HFFc6 (cell line): ENCODE results near the gene VRK1. TPM values are rescaled to one million over a fixed set of nuclear protein-coding genes. Genes with fewer than 3 reads are reported as not detected.
A peak's percentile ranks its signal among the peaks of the same experiment; 100 is the strongest.

Source experiments
- DNase-seq: peaks from one replicate; pipeline ENCODE4 v3.0.0-alpha.2; 2018
- H3K27ac Mint-ChIP-seq: 2 replicates; pipeline ENCODE4 v1.8.0; 2020; ENCODE audit warnings: mild to moderate bottlenecking, mixed read lengths
- H3K27me3 Mint-ChIP-seq: 2 replicates; pipeline ENCODE4 v1.8.0; 2021; ENCODE audit warnings: mild to moderate bottlenecking, moderate library complexity, mixed read lengths; ENCODE audit not compliant: insufficient read depth
- H3K36me3 Mint-ChIP-seq: 2 replicates; pipeline ENCODE4 v1.8.0; 2021; ENCODE audit warnings: low read depth, mixed read lengths
- H3K4me1 Mint-ChIP-seq: 2 replicates; pipeline ENCODE4 v1.8.0; 2020; ENCODE audit warnings: low read depth, mixed read lengths
- H3K4me3 Mint-ChIP-seq: 2 replicates; pipeline ENCODE4 v1.8.0; 2020; ENCODE audit warnings: mild to moderate bottlenecking, moderate library complexity, mixed read lengths
- H3K9me3 Mint-ChIP-seq: 2 replicates; pipeline ENCODE4 v1.8.0; 2020; ENCODE audit warnings: mild to moderate bottlenecking, mixed read lengths
- total RNA-seq, 6 experiments: library from RNA; stranded (reverse); fragmentation: NEBNext Ultra II Directional; extraction: Animal tissue kit (Norgen Biotek cat#: 25700); gene quantifications; 2 replicates in 1 of 6; 3 replicates in 5 of 6; pipeline ENCODE4 v1.2.3, GENCODE V29; 2021
- TF ChIP-seq, protein P1 (sequence below): fragments of 200-600 bp; sonication (generic); IDR thresholded peaks from 2 replicates; pipeline ENCODE4 v1.5.0; 2021; ENCODE audit warnings: antibody characterized with exemption, mild to moderate bottlenecking

The VRK1 gene
- total RNA-seq, 6 experiments from 2014 or later, result 10.1 to 19.1 (median 17.5) TPM

DNA sequence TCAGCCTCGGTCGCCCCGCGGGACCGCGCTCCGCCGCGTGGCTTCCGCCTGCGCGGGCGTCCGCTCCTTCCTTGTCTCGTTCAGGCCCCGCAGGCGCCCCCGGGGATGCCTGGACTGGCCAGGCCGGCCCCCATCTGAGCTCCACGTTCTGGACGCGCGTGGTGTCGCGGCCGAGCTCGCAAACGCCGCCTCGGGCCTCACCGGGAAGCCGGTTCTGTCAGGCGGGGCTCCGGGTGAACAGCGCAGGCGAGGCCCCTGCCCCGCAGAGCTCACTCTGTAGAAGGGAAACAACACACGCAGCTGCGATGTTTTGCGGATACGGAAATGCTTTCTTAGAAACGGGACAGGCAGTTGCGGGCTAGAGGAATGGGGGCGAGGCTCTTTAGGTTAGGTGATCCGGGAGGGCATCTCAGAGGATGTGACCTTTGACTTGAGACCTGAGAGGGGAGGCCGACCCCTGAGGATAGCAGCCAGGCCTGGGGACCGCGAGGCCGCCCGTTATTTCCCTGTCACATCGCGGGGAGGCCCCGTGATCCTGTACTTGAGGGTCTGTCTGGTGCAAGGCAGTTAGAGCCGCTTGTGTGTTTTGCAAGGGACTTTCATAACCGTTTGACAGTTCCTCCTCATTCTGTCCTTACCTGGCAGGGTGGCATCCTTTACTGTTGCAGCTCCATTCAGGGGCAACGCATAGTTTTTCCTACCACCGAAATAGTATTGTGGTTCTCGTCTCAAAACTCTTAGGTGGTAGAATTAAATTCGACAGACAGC lies 584 bp downstream of the VRK1 start:
- H3K27ac Mint-ChIP-seq, result peak overlapping the region; percentile 94
- H3K4me1 Mint-ChIP-seq, result peaks cover 35% of the 10 kb centered on the region
- peak overlapping the region; percentile 97 for H3K4me3 Mint-ChIP-seq
- peak; percentile 12 for DNase-seq
- peaks cover 4% of the 10 kb centered on the region for H3K27me3 Mint-ChIP-seq
- TF ChIP-seq, protein P1, sequence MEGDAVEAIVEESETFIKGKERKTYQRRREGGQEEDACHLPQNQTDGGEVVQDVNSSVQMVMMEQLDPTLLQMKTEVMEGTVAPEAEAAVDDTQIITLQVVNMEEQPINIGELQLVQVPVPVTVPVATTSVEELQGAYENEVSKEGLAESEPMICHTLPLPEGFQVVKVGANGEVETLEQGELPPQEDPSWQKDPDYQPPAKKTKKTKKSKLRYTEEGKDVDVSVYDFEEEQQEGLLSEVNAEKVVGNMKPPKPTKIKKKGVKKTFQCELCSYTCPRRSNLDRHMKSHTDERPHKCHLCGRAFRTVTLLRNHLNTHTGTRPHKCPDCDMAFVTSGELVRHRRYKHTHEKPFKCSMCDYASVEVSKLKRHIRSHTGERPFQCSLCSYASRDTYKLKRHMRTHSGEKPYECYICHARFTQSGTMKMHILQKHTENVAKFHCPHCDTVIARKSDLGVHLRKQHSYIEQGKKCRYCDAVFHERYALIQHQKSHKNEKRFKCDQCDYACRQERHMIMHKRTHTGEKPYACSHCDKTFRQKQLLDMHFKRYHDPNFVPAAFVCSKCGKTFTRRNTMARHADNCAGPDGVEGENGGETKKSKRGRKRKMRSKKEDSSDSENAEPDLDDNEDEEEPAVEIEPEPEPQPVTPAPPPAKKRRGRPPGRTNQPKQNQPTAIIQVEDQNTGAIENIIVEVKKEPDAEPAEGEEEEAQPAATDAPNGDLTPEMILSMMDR, result no peak
- H3K36me3 Mint-ChIP-seq, result no peaks in the 10 kb centered on the region
- H3K9me3 Mint-ChIP-seq, result no peaks in the 10 kb centered on the region

GRCh38 chr14:96798956-96799355 lies 1.8 kb downstream of the VRK1 start:
- Mint-ChIP-seq H3K9me3 (no peaks in the 10 kb centered on the region), H3K27me3 (peaks cover 2% of the 10 kb centered on the region), H3K27ac (peak overlapping the region; percentile 94), H3K4me3 (peak overlapping the region; percentile 97), H3K36me3 (no peaks in the 10 kb centered on the region), H3K4me1 (peaks cover 42% of the 10 kb centered on the region)
- TF ChIP-seq, protein P1, result no peak
- no peak for DNase-seq

DNA sequence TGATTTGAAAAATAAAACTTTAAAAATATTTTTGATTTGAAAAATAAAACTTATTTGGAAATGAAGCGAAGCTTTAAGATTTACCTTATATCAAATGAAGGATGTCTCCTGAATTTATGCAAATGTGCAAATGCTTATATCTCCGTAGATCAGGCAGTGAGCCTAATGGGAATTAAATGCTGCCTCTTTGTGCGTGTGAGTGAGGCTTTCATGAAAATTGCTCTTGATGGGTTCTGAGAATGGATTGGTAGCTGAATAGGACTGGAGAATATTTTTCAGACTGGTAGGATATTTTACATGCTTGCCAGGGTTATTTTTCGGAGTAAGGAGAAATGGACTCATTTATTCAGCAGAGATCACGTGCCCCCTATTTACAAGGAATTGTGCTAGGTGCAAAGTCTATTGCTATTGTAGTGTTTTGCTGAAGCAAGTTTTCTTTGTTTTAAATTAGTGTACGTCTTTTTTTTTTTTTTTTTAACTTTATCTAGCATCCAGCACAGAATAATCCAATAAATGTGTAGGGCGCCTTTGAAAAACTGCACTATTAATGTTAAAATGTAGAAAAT lies 2.4 kb downstream of the VRK1 start:
- H3K27me3 Mint-ChIP-seq, result peaks cover 2% of the 10 kb centered on the region; the same call in 1 of the 2 replicates
- TF ChIP-seq, protein P1, result no peak
- H3K9me3 Mint-ChIP-seq, result no peaks in the 10 kb centered on the region
- peak overlapping the region; percentile 51; the same call in 1 of the 2 replicates for H3K4me3 Mint-ChIP-seq
- H3K4me1 Mint-ChIP-seq, result peaks cover 48% of the 10 kb centered on the region
- H3K27ac Mint-ChIP-seq, result peak overlapping the region; percentile 48; the same call in 1 of the 2 replicates
- H3K36me3 Mint-ChIP-seq, result no peaks in the 10 kb centered on the region
- no peak for DNase-seq

DNA sequence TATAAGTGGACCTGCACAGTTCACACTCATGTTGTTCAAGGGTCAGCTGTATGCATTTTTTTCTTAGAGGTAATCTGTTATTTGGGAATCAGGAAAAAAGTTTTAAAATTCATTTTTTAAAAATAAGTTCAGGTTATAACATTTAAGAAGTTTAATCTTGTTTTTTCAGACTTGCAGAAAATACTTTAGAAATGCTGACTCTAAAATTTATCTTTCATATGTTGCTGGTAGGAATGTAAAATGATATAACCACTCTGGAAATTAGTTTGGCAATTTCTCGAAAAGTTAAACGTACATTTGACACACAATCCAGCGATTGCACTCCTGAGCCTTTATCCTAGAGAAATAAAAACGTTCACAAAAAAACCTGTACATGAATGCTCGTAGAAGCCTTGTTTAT lies 4.7 kb downstream of the VRK1 start:
- no peak for DNase-seq
- Mint-ChIP-seq H3K4me3 (no peak overlapping the region), H3K27ac (no peak overlapping the region), H3K27me3 (peaks cover 2% of the 10 kb centered on the region; the same call in 1 of the 2 replicates), H3K4me1 (peaks cover 56% of the 10 kb centered on the region), H3K36me3 (0 out of 2 replicates have a peak, but pooled peaks cover 3% of the 10 kb centered on the region), H3K9me3 (no peaks in the 10 kb centered on the region)
- TF ChIP-seq, protein P1, result no peak

- Mint-ChIP-seq H3K27me3 (peaks cover 2% of the 10 kb centered on the region), H3K4me3 (no peak overlapping the region), H3K4me1 (peaks cover 54% of the 10 kb centered on the region), H3K9me3 (no peaks in the 10 kb centered on the region), H3K27ac (no peak overlapping the region), H3K36me3 (0 out of 2 replicates have a peak, but pooled peaks cover 3% of the 10 kb centered on the region)
- DNase-seq, result no peak
- TF ChIP-seq, protein P1, result no peak
Observed at GRCh38 chr14:96802963-96803362, 5.8 kb downstream of the VRK1 start.
